CD4-positive, alpha-beta T cell (primary cell): ENCODE measurements around the gene RPGRIP1L. TPM values are rescaled to one million over a fixed set of nuclear protein-coding genes. Genes with fewer than 3 reads are reported as not detected.

Experiments used
- ATAC-seq: fragments of 200-7000 bp; cut with Tn5 transposase; one replicate; pipeline ENCODE4 v1.10.0; 2022; ENCODE audit warnings: mild to moderate bottlenecking; ENCODE audit not compliant: poor library complexity
- CTCF ChIA-PET: fragments of 350-600 bp; sonication (Branson Sonifier 250); formaldehyde crosslinking; loops from one replicate; lab custom pipeline; 2021; ENCODE audit warnings: antibody characterized with exemption, inconsistent platforms; lab: Charles Lee
- POLR2A ChIA-PET: fragments of 350-600 bp; sonication (Branson Sonifier 250); formaldehyde crosslinking; loops from one replicate; lab custom pipeline; 2021; ENCODE audit warnings: antibody characterized with exemption, inconsistent platforms; lab: Charles Lee
- DNase-seq, 14 experiments: peaks; one replicate each; pipeline ENCODE4 v3.0.0-alpha.2; 2013 to 2020; ENCODE audit warnings: mixed read lengths in 2 of 14
- H3K27ac ChIP-seq, 2 donors: one replicate each; pipeline versions ENCODE4 v1.5.1 to v1.7.0; 2013; ENCODE audit warnings: low read length in 2 of 2, low read depth in 1 of 2, mild to moderate bottlenecking in 1 of 2
- H3K27me3 ChIP-seq, 2 experiments: 1 replicate in 1 of 2; 2 replicates in 1 of 2; pipeline versions ENCODE4 v1.6.1 to v1.7.0; 2013; ENCODE audit warnings: low read length in 2 of 2, control low read depth in 1 of 2, mild to moderate bottlenecking in 1 of 2, moderate library complexity in 1 of 2; ENCODE audit not compliant: insufficient read depth in 2 of 2, control insufficient read depth in 1 of 2
- H3K36me3 ChIP-seq: one replicate; pipeline ENCODE4 v1.6.1; 2013; ENCODE audit warnings: low read length, control low read depth; ENCODE audit not compliant: insufficient read depth
- H3K4me1 ChIP-seq: one replicate; pipeline ENCODE4 v1.6.1; 2013; ENCODE audit warnings: low read length, control low read depth; ENCODE audit not compliant: insufficient read depth
- H3K4me3 ChIP-seq: one replicate; pipeline ENCODE4 v1.5.1; 2013; ENCODE audit warnings: mild to moderate bottlenecking, low read length, moderate library complexity
- H3K9me3 ChIP-seq, 2 experiments: 1 replicate in 1 of 2; 2 replicates in 1 of 2; pipeline versions ENCODE4 v1.6.1 to v1.7.0; 2013; ENCODE audit warnings: low read length in 2 of 2, mild to moderate bottlenecking in 2 of 2, control low read depth in 1 of 2, moderate library complexity in 1 of 2; ENCODE audit not compliant: control insufficient read depth in 1 of 2, insufficient read depth in 1 of 2
- H3K27ac Mint-ChIP-seq: one replicate; pipeline ENCODE4 v1.8.0; 2020; ENCODE audit warnings: mixed read lengths
- H3K27me3 Mint-ChIP-seq: one replicate; pipeline ENCODE4 v1.8.0; 2021; ENCODE audit warnings: mixed read lengths
- H3K36me3 Mint-ChIP-seq: one replicate; pipeline ENCODE4 v1.8.0; 2021; ENCODE audit warnings: low read depth, mixed read lengths
- H3K4me1 Mint-ChIP-seq: one replicate; pipeline ENCODE4 v1.8.0; 2021; ENCODE audit warnings: low read depth, mixed read lengths
- H3K4me3 Mint-ChIP-seq: one replicate; pipeline ENCODE4 v1.8.0; 2020; ENCODE audit warnings: mild to moderate bottlenecking, mixed read lengths
- H3K9me3 Mint-ChIP-seq: one replicate; pipeline ENCODE4 v1.8.0; 2020; ENCODE audit warnings: mixed read lengths
- CTCF ChIP-seq: fragments of 200-600 bp; IDR thresholded peaks from one replicate; pipeline ENCODE4 v1.8.0; 2022; ENCODE audit warnings: antibody characterized with exemption, mild to moderate bottlenecking
- intact Hi-C, 2 experiments: fragments of 100-400 bp; cut with DNase I in 1 of 2; cut with micrococcal nuclease in 1 of 2; formaldehyde crosslinking; loops; one replicate each; pipeline versions ENCODE4 v1.15.1 to v1.9.0; 2023 to 2025; cut with DNase I, micrococcal nuclease
- total RNA-seq, 174 experiments: library from RNA in 2 of 174; stranded (reverse) in 2 of 174; gene quantifications; one replicate each; pipeline ENCODE4 v1.2.3 and lab custom pipeline; 2021 to 2026

Gene RPGRIP1L
- total RNA-seq, 2 experiments from 2014 or later, result 2.4 to 2.5 TPM

GRCh38 chr16:53625221-53625620, 78.4 kb downstream of the RPGRIP1L start:
- H3K27ac ChIP-seq, result no peak overlapping the region
- H3K4me3 ChIP-seq, result no peak overlapping the region
- no peak overlapping the region for H3K27ac Mint-ChIP-seq
- DNase-seq (no peak), ATAC-seq (no peak)
- no peaks in the 10 kb centered on the region for H3K4me1 ChIP-seq
- H3K4me3 Mint-ChIP-seq, result no peak overlapping the region
- no peak for TF ChIP-seq CTCF
- H3K9me3 Mint-ChIP-seq, result no peaks in the 10 kb centered on the region
- ChIA-PET POLR2A (no interaction called here), CTCF (no interaction called here)
- no peaks in the 10 kb centered on the region for H3K36me3 Mint-ChIP-seq
- no peaks in the 10 kb centered on the region for H3K27me3 Mint-ChIP-seq
- H3K27me3 ChIP-seq, result no peaks in the 10 kb centered on the region
- H3K4me1 Mint-ChIP-seq, result no peaks in the 10 kb centered on the region
- H3K9me3 ChIP-seq, result peaks cover 0 to 6% of the 10 kb centered on the region in 2 experiments
- no peaks in the 10 kb centered on the region for H3K36me3 ChIP-seq
- intact Hi-C loops, result no loop called here

DNA sequence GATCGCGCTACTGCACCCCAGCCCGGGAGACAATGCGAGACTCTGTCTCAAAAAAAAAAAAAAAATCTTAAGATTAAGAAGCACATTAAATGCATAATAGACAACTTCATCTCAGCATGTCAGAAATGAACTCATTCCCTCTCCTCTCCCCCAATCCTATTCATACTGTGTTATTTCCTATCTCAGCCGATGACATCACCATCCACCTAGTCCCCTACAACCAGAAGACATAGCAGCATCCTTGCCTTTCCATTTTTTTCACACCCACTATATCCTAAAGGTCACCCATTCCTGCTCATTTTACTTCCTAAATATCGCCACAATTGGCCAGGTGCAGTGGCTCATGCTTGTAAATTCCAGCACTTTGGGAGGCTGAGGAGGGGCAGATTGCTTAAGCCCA, 81.3 kb downstream of the RPGRIP1L start:
- Histone ChIP-seq H3K27me3 (no peaks in the 10 kb centered on the region), H3K36me3 (no peaks in the 10 kb centered on the region), H3K27ac (no peak overlapping the region), H3K4me3 (no peak overlapping the region), H3K9me3 (peaks cover 0 to 6% of the 10 kb centered on the region in 2 experiments), H3K4me1 (no peaks in the 10 kb centered on the region)
- TF ChIP-seq CTCF, result no peak
- Mint-ChIP-seq H3K36me3 (no peaks in the 10 kb centered on the region), H3K27me3 (no peaks in the 10 kb centered on the region), H3K27ac (no peak overlapping the region), H3K4me1 (no peaks in the 10 kb centered on the region), H3K9me3 (no peaks in the 10 kb centered on the region), H3K4me3 (no peak overlapping the region)
- ATAC-seq, result no peak
- CTCF ChIA-PET, result no interaction called here
- intact Hi-C loops, result no loop called here
- no peak for DNase-seq
- POLR2A ChIA-PET, result no interaction called here

GRCh38 chr16:53620476-53620875, 83.2 kb downstream of the RPGRIP1L start:
- Mint-ChIP-seq H3K36me3 (no peaks in the 10 kb centered on the region), H3K27me3 (no peaks in the 10 kb centered on the region), H3K27ac (no peak overlapping the region), H3K4me3 (no peak overlapping the region), H3K9me3 (no peaks in the 10 kb centered on the region), H3K4me1 (no peaks in the 10 kb centered on the region)
- no peaks in the 10 kb centered on the region for H3K4me1 ChIP-seq
- TF ChIP-seq CTCF, result no peak
- no peak for DNase-seq
- ChIA-PET POLR2A (no interaction called here), CTCF (no interaction called here)
- H3K36me3 ChIP-seq, result no peaks in the 10 kb centered on the region
- ATAC-seq, result no peak
- intact Hi-C loops, result no loop called here
- no peak overlapping the region for H3K4me3 ChIP-seq
- no peak overlapping the region for H3K27ac ChIP-seq
- H3K27me3 ChIP-seq, result no peaks in the 10 kb centered on the region
- H3K9me3 ChIP-seq, result peaks cover 0 to 6% of the 10 kb centered on the region in 2 experiments
